Measurements from ENCODE around the gene TMEM9. TPM values are rescaled to one million over a fixed set of nuclear protein-coding genes. Genes with fewer than 3 reads are reported as not detected.

Gene TMEM9
- total and polyA plus RNA-seq, 10 of the 15 experiments (the other 5 are each of a cell fraction or from before 2014, with no cell fraction given), result 7.2 to 46.1 (median 17.3) TPM

DNA sequence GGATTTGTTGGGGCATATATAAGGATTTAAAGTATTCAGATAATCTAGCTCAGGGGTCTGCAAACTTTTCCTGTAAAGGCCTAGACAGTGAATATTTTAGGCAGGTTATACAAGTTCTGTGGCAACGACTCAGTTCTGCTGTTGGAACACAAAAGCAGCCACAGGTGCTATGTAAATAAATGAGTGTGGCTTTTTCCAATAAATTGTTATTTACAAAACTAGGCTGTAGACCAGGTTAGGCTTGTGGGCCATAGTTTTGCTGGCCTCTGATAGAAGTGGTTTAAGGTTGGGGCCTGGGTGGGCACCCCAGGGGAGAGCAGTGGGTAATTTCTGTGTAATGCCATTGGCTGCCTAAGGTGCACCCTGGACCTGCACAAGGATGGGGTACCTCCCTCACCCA is 19.5 kb upstream of the TMEM9 start (continued):
- TF ChIP-seq, protein P1, sequence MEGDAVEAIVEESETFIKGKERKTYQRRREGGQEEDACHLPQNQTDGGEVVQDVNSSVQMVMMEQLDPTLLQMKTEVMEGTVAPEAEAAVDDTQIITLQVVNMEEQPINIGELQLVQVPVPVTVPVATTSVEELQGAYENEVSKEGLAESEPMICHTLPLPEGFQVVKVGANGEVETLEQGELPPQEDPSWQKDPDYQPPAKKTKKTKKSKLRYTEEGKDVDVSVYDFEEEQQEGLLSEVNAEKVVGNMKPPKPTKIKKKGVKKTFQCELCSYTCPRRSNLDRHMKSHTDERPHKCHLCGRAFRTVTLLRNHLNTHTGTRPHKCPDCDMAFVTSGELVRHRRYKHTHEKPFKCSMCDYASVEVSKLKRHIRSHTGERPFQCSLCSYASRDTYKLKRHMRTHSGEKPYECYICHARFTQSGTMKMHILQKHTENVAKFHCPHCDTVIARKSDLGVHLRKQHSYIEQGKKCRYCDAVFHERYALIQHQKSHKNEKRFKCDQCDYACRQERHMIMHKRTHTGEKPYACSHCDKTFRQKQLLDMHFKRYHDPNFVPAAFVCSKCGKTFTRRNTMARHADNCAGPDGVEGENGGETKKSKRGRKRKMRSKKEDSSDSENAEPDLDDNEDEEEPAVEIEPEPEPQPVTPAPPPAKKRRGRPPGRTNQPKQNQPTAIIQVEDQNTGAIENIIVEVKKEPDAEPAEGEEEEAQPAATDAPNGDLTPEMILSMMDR (IDR thresholded peaks at IDR 0.05 in 2 of 3, conservative IDR thresholded peaks at IDR 0.05 in 1 of 3; ENCODE audit: control insufficient read depth in 2 of 3, extremely low read depth in 1 of 3, insufficient read depth in 1 of 3, low read depth in 3 of 3, low read length in 3 of 3), result no peak

DNA sequence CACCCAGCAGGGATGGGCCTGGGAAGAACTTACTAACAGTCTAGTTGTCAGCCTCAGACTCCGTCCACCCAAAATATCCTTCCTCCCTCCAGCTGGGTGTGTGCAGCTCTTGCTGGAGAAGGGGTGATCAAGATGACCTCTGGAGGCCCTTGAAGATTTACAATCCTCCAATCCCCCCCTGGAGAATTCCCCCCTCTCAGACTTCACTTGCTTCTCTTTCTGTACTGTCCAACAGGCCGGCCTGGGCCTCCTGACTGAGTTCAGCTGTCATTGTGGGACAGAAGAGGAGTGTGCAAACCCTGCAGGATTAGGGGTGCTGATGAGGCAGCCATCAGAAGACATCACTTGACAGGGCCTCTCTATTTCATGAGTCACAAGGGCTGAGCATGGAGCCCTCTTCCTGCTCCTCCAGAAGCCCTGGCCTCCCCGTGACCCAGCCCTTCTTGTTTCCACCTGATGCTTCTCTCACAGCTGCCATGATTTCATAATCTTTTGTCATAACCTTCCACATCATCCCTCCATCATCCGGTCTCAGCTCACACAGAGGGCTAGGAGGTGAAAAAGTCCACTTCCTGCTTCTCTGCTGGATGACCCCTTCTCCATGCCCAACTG is 18.8 kb upstream of the TMEM9 start:
- Histone ChIP-seq H4K20me1 (ENCODE audit: control insufficient read depth, insufficient read depth) (no peaks in the 10 kb centered on the region), H3K4me3 (no peak overlapping the region), H3K4me2 (ENCODE audit: control insufficient read depth, insufficient read depth) (no peak overlapping the region), H3K4me1 (ENCODE audit: control insufficient read depth, insufficient read depth, low read length) (peaks cover 7% of the 10 kb centered on the region), H2AFZ (ENCODE audit: control insufficient read depth, low read depth, low read length) (no peak overlapping the region), H3K27me3 (replicated peaks in 1 of 2; ENCODE audit: control insufficient read depth in 2 of 2, insufficient read depth in 2 of 2, low read length in 1 of 2) (no peaks in the 10 kb centered on the region; a peak in 2 of 4 replicates), H3K27ac (ENCODE audit: control insufficient read depth, insufficient read depth) (no peak overlapping the region), H3K9ac (ENCODE audit: control insufficient read depth, insufficient read depth, low read length) (no peak overlapping the region), H3K36me3 (ENCODE audit: control insufficient read depth in 2 of 2, insufficient read depth in 2 of 2, low read length in 1 of 2) (no peaks in the 10 kb centered on the region), H3K9me3 (replicated peaks; ENCODE audit: control insufficient read depth, insufficient read depth, low read length) (no peaks in the 10 kb centered on the region), H3K79me2 (ENCODE audit: control insufficient read depth, insufficient read depth, low read length) (no peaks in the 10 kb centered on the region)
- ATAC-seq (no peak), DNase-seq (ENCODE audit: low read depth, low spot score) (no peak), FAIRE-seq (no peak)
- in situ Hi-C loops (cut with MboI) (no loop called here), intact Hi-C loops (cut with micrococcal nuclease; ENCODE audit: unreplicated experiment) (no loop called here)
- TF ChIP-seq RAD51 (IDR thresholded peaks at IDR 0.05) (no peak), NFXL1 (IDR thresholded peaks at IDR 0.05; ENCODE audit: borderline replicate concordance) (no peak), RAD21 (IDR thresholded peaks at IDR 0.05; ENCODE audit: insufficient read depth, low read depth, low read length) (no peak), HDAC2 (IDR thresholded peaks at IDR 0.05) (no peak), SREBF1 (IDR thresholded peaks at IDR 0.05; ENCODE audit: low read length) (no peak), NR2C2 (IDR thresholded peaks at IDR 0.05; ENCODE audit: borderline replicate concordance, control insufficient read depth, insufficient read length, low read depth) (no peak), HDGF (IDR thresholded peaks at IDR 0.05) (no peak), SMC3 (IDR thresholded peaks at IDR 0.05; ENCODE audit: borderline replicate concordance, low read length) (no peak)
- TF ChIP-seq, protein P2, sequence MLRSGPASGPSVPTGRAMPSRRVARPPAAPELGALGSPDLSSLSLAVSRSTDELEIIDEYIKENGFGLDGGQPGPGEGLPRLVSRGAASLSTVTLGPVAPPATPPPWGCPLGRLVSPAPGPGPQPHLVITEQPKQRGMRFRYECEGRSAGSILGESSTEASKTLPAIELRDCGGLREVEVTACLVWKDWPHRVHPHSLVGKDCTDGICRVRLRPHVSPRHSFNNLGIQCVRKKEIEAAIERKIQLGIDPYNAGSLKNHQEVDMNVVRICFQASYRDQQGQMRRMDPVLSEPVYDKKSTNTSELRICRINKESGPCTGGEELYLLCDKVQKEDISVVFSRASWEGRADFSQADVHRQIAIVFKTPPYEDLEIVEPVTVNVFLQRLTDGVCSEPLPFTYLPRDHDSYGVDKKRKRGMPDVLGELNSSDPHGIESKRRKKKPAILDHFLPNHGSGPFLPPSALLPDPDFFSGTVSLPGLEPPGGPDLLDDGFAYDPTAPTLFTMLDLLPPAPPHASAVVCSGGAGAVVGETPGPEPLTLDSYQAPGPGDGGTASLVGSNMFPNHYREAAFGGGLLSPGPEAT (IDR thresholded peaks at IDR 0.05; ENCODE audit: low read depth), result no peak
- RAD21 ChIA-PET (ENCODE audit: unreplicated experiment), result no interaction called here
- SMC1A ChIA-PET (ENCODE audit: uncharacterized antibody, unreplicated experiment), result no interaction called here
- BruUV-seq (replicated peaks), result no TSS peak
- CTCF ChIA-PET, result no interaction called here
- POLR2A ChIA-PET, result no interaction called here
- WGBS (ENCODE audit: insufficient coverage, insufficient replicate concordance, low lambda C conversion rate, missing lambda C conversion rate), result 48% methylated on average over 4 of the region's 4 CpGs

Data from GM12878 (cell line).